ENCODE results near the gene TNFRSF25. TPM values are rescaled to one million over a fixed set of nuclear protein-coding genes. Genes with fewer than 3 reads are reported as not detected.

TNFRSF25 gene
- total RNA-seq, 1 experiment from 2014 or later: 5.4 TPM

DNA sequence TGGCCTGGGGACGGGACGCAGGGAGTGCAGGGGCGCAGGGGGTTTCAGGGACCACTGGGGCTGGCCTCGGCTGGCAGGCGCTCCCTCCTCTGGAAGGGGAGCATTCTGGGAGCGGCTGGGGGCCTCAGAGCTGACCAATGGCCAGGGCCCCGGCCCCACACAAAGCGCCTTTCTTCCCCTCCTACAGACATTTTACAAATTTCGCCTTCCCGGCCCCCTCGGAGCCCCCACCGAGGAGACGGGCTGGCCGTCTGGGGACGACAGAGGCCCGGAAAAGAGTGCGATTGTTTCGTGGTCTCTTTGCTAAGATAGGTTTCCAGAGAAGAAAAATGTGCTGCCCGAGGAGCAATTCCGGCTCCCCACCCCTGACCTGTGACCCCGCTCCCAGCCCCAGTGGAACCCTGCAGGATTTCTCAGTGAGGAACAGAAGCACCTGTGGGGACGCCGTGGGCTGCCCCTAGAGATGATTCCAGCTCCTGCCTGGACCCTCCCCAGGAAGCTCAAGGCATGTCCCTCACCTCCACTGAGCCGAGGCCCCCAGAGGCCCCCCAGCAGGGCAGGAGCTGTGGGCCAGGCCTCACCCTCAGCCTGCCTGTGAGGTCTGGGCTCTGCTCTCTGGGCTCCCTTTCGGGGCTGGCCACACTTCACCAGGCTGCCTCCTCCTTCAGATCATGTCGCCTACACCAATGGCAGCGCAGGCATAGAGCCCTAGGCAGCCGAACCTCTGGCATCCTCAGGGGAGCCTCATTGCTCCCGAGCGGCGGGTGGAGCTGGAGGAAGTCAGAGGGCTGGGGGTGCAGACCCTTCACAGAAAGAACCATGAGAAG, 40.5 kb upstream of the TNFRSF25 start:
- DNase-seq: peak; percentile 61

DNA sequence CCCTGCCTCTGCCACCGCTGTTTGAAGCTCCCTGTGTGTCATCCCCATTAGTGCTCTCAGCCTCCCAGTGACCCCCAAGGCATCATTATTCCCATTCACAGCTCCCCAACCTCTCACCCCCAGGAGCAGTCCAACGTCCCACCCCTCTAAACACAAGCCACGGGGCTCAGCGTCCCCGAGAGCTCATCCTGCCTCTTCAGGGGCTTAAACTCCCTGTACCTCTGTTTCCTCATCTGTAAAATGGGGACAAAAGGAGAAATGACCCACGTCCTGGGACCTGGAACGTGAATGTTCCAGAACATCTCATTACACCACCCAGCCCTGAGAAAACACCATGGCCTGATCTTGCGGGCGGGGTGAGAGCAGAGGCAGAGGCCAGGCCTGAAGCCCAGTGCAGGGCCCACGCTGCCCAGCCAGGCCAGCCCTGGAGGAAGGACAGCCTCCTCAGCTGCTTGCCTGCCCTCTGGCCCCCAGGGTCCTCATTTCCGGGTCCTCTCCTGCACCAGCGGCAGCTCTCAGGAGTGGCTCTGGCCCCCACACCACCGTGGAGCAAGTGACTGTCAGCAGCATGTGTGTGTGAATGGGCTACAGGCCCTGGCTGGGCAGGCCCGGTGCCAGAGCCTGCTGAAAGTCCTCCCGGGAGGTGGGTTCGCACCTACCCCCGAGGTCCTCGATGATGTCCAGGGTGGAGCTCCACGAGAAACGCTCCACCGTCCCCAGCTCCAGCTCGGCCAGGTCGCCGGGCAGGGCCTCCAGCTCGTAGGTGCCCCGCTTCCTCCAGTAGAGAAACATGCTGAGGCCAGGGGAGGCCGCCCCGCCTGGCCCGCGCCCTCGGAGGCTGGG, 39.6 kb upstream of the TNFRSF25 start:
- peak; percentile 67 for DNase-seq
- no peaks in the 10 kb centered on the region for H3K36me3 ChIP-seq (replicated peaks; ENCODE audit: control insufficient read depth, insufficient read depth, low read length)
- H3K27me3 ChIP-seq (ENCODE audit: control insufficient read depth, insufficient read depth, low read length): no peaks in the 10 kb centered on the region
- no peak overlapping the region for H3K4me3 ChIP-seq (ENCODE audit: insufficient read depth, low read depth, low read length)

More for the DNA sequence above, 40.5 kb upstream of the TNFRSF25 start:
- Histone ChIP-seq H3K36me3 (replicated peaks; ENCODE audit: control insufficient read depth, insufficient read depth, low read length) (no peaks in the 10 kb centered on the region), H3K4me3 (ENCODE audit: insufficient read depth, low read depth, low read length) (no peak overlapping the region), H3K27me3 (ENCODE audit: control insufficient read depth, insufficient read depth, low read length) (no peaks in the 10 kb centered on the region)

DNA sequence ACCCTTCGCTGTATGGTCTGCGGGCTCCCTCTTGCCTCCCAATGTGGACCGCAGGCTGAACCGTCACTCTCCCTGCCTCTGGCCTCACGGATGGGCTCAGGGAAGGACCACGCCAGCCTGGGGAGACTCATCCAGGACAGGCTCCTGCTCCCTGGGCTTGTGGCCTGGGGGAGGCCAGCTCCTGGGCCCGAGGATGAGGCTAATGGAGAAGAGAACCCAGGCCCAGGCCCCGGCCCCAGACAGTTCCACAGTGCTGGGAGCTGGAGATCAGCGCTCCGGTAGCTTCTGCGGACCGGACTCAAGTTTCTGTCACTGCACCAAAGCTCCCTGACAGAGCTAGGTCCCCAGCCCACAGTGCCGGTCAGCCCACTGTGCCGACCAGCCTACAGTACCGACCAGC, 38.9 kb upstream of the TNFRSF25 start:
- DNase-seq: peak; percentile 55
- Histone ChIP-seq H3K36me3 (replicated peaks; ENCODE audit: control insufficient read depth, insufficient read depth, low read length) (no peaks in the 10 kb centered on the region), H3K27me3 (ENCODE audit: control insufficient read depth, insufficient read depth, low read length) (no peaks in the 10 kb centered on the region)

DNA sequence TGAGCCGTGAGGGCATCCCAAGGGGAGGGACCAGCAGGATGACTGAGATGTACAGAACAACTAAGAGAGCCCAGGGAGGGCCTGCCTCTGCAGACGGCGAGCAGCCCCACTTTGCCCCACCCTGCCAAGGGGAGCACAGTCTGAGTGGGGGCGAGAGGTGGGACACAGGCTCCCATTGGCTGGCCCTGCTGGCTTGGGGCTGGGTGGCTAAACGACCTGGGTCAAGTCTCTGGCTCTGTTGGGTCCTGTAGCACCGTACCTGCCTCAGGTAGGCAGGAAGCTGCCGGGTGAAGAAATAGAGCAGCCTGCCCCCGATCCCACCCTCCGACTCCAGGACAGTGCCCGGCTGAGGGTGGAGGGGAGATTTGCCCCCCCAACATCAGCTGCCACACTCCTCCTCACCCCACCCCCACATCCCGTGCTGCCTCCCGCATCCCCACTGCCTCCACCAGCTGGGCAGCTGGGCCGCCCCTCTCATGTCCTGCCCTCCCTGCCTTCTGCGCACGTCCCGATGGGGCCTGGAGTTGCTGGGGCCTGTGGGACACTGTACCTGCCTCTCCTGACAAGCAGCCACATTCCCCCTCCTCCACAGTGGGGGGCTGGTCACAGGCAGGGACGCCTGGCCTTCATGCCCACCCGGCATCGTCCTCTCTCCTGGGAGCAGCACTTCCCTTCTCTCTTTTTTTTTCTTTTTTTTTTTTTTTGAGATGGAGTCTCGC, 38.1 kb upstream of the TNFRSF25 start:
- peaks cover 1% of the 10 kb centered on the region; the same call in 1 of the 2 replicates for H3K27me3 ChIP-seq (ENCODE audit: control insufficient read depth, insufficient read depth, low read length)
- no peaks in the 10 kb centered on the region for H3K36me3 ChIP-seq (replicated peaks; ENCODE audit: control insufficient read depth, insufficient read depth, low read length)
- no peak overlapping the region for H3K4me3 ChIP-seq (ENCODE audit: insufficient read depth, low read depth, low read length)
- peak; percentile 64 for DNase-seq

More for the DNA sequence above, 38.9 kb upstream of the TNFRSF25 start:
- no peak overlapping the region for H3K4me3 ChIP-seq (ENCODE audit: insufficient read depth, low read depth, low read length)

DNA sequence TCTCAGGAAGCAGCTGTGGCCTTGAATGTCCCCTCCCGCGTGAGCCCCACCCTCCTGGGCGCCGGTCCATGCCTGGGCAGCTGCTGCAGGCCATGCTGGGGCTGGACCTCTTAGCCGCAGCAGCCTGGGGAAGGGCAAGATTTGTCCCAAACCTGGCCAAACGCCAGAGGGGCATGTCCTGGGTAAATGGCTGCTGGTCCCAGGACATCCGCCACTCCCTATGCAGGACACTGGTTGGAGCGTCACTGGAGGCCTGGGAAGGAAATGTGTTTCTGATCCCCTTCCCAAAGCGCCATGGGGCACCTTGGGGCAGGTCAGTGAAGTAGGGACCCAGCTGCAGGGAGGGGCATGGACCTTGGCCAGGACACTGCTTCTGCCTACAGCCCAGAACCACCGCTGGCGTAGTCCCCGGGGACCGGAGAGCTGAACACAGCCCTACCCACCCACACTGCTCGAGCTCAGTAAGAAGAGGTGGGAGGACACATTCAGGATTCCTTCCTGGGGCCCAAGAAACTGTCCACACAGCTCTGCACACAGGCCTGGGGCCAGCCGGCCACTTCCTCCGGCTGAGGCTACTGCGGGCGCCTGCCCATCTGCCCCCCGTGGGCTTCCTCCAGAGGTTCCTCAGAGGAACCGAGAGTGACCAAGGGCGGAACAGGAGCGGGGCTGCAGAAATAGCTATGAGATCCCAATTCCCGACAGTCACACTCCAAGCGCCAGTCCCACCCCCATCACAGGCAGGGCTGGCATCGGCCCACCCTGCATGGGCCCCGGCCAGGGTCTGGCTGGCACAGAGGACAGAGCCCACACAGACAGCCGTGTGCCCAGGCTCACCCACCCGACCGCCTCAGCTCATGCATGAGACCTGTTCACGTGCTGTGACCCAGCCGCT, 36.3 kb upstream of the TNFRSF25 start:
- no peak overlapping the region for H3K4me3 ChIP-seq (ENCODE audit: insufficient read depth, low read depth, low read length)
- DNase-seq: peak; percentile 60
- H3K27me3 ChIP-seq (ENCODE audit: control insufficient read depth, insufficient read depth, low read length): peaks cover 16% of the 10 kb centered on the region
- H3K36me3 ChIP-seq (replicated peaks; ENCODE audit: control insufficient read depth, insufficient read depth, low read length): no peaks in the 10 kb centered on the region

DNA sequence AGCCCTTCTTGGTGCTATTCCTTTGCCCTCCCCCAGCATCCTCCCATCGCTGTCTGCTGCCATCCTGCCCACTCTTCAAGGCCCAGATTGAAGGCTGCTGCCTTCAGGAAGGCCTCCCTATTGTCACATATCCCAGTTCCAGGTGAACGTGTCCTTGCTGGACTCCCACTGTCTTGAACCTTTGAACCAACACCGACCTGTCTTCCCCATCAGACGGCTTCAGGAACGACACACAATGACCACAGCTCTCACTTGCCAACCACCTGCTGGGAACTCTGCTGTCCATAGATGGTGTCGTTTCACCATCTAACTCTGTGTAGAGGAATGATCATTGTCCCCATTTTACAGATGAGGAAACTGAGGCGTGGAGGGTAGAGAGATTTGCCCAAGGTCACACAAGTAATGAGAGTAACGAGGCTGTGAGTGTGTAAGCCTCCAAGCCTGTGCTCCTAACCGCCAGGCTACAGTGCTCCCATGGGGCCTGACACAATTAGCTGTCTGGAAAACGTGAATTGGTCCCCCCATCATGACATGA, 35.4 kb upstream of the TNFRSF25 start:
- Histone ChIP-seq H3K36me3 (replicated peaks; ENCODE audit: control insufficient read depth, insufficient read depth, low read length) (no peaks in the 10 kb centered on the region), H3K4me3 (ENCODE audit: insufficient read depth, low read depth, low read length) (no peak overlapping the region), H3K27me3 (ENCODE audit: control insufficient read depth, insufficient read depth, low read length) (peaks cover 23% of the 10 kb centered on the region)
- DNase-seq: peak; percentile 39

DNA sequence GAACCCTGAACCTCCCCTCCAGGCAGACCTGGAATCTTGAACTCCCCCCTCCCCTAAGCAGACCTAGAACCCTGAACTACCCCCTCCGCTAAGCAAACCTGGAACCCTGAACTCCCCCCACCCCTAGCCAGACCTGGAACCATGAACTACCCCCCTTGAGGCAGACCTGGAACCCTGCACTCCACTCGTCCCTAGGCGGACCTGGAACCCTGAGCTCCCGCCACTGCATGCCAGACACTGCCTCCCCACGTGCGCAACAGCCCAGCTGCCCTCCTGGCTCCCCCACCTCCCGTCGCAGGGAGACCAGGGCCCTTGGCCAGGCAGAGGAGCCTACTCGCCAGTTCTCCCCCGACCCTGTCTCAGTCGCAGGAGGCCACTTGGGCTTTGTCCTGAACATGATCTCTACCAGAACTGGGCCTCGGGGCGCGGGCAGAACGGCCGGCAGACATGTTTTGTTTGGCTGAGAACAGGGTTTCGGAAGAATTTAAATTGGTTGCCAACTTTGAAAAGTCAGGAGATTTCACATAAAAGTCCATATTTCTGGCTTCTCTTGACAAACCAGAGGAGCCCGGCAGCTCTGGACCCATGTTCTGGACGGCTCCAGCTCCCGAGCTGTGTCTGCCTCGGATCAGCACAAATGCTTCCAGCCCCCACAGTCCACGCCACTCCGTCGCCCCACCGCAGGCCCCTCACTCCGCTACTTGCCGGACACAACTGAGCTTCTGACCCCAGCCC, 34.7 kb upstream of the TNFRSF25 start:
- H3K4me3 ChIP-seq (ENCODE audit: insufficient read depth, low read depth, low read length): no peak overlapping the region
- DNase-seq: peak; percentile 58
- peaks cover 29% of the 10 kb centered on the region for H3K27me3 ChIP-seq (ENCODE audit: control insufficient read depth, insufficient read depth, low read length)
- no peaks in the 10 kb centered on the region for H3K36me3 ChIP-seq (replicated peaks; ENCODE audit: control insufficient read depth, insufficient read depth, low read length)

DNA sequence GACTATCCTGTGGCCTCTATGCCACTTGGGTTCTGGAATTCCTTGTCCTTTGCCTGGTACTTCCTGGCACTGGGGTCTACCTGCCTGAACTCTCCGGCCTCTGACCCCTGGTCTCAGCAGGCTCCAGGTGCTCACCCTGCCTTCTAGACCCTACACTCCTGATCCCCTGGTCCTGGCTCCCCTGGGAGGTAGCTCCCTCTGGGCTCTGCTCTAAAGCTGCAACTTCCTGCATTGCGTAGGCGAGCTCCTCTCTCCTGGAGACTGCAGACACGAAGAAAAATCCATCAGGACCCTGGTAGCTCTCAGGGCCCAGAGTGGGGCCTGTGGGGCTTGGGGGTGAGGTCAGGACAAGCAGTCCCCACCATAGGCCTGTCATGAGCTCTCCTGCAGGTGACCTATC, 33.3 kb upstream of the TNFRSF25 start:
- Histone ChIP-seq H3K36me3 (replicated peaks; ENCODE audit: control insufficient read depth, insufficient read depth, low read length) (no peaks in the 10 kb centered on the region), H3K27me3 (ENCODE audit: control insufficient read depth, insufficient read depth, low read length) (peaks cover 30% of the 10 kb centered on the region), H3K4me3 (ENCODE audit: insufficient read depth, low read depth, low read length) (no peak overlapping the region)
- no peak for DNase-seq

DNA sequence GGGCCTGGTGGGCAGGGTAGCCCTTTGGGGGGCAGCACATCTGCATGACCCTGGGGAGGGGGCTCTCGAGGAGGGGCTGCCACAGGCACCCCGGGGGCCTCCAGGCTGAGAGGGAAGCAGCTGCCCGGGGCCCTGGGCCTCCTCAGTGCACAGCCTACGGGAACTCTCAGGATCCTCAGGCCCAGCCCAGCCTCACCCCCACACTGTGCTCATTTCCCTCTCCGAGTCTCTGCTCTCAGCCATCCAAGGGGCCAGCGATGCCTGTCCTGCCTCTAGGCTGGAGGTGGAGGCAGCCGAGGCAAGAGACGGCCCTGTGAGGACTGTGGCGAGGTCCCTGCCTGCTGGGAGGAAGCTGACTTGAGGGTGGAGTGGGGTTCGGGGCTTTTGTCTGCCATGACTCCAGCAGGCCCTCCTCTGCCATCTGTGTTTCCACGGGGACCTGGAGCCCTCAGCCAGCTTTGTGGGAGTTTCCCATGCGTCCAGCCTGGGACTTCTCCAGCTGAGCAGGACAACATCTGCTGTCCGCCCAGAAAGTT, 32.7 kb upstream of the TNFRSF25 start:
- DNase-seq: no peak

DNA sequence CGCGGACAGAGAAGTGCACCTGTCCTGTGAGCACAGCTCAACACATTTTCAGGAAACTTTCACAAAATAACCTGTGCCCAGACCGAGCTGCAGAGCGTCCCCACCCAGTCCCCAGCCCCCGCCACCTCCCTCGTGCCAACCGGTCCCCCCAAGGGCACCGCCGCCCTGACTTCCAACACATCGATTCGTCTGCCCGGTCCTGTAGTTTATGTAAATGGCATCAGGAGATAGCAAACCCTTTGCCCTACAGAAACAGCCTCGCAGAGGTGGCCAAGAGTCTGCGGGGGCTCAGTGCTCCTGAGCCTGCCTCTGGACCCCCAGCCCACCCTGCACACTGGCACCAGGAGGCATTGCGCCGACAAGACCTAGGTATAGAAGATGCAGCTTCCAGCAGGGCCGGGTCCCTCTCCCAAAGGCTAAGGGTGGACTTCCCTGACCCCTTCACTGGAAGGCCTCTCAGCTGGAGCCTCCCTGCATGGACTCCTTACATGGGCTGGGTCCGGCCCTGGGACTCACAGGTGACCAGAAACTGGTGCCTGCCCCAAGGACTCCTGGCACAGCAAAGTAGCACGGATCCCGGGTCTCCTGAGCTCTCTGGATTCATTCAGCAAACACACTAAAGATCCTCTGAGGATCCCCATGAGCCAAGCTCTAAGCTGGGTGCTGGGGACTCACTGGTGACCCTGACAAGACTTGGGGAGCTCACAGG, 32.0 kb upstream of the TNFRSF25 start:
- Histone ChIP-seq H3K27me3 (ENCODE audit: control insufficient read depth, insufficient read depth, low read length) (peaks cover 30% of the 10 kb centered on the region), H3K4me3 (ENCODE audit: insufficient read depth, low read depth, low read length) (peak overlapping the region; percentile 60), H3K36me3 (replicated peaks; ENCODE audit: control insufficient read depth, insufficient read depth, low read length) (no peaks in the 10 kb centered on the region)
- no peak for DNase-seq

More for the DNA sequence above, 32.7 kb upstream of the TNFRSF25 start:
- Histone ChIP-seq H3K36me3 (replicated peaks; ENCODE audit: control insufficient read depth, insufficient read depth, low read length) (no peaks in the 10 kb centered on the region), H3K27me3 (ENCODE audit: control insufficient read depth, insufficient read depth, low read length) (peaks cover 30% of the 10 kb centered on the region), H3K4me3 (ENCODE audit: insufficient read depth, low read depth, low read length) (no peak overlapping the region)

DNA sequence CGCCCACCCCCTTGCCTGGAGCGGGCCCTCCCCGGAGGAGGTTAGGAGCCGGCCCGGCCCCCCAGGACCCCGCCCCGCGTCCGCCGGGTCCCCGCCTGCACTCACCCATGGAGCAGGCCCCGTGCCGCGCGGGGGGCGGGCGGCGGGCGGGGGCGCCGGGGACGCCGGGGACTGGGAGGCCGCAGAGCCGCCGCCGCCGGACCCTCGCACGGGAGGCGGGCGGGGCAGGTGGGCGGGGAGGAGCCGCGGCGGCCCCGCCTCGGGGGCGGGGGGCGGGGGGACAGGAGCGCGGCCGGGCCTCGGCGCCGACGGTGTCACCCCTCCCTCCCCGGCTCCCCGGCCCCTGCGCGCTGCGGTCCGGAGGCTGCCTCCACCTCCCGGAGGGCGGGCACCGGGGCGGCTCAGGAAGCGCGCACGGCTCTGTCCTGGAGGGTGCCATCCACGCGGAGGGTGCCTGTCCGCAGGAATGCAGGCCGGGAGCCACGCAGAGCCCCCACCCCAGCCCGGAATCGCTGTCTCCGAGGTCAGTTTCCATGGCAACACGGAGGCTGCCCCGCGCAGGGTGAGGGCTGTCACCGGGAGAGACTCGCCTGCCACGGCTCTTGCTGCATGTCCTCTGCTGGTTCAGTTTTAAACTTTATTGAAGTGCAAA, 31.4 kb upstream of the TNFRSF25 start:
- DNase-seq: peak; percentile 99
- Histone ChIP-seq H3K4me3 (ENCODE audit: insufficient read depth, low read depth, low read length) (peak overlapping the region; percentile 60), H3K27me3 (ENCODE audit: control insufficient read depth, insufficient read depth, low read length) (peaks cover 30% of the 10 kb centered on the region), H3K36me3 (replicated peaks; ENCODE audit: control insufficient read depth, insufficient read depth, low read length) (no peaks in the 10 kb centered on the region)

DNA sequence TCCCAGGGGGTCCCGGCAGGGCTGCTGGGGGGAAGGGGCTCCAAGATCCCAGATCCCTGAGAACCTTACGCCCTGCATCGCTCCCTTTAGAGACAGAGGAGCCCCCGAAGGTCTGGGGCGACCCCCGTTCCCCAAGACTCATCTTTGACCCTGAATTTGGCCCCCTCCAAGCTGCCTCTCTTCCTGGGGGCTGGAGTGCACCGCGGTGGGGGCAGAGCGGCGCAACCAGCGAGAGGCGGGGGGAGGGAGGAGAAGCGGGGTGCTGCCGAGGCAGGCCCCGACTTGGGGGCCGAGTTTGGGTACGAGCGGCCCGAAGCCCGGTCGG, 30.9 kb upstream of the TNFRSF25 start:
- Histone ChIP-seq H3K36me3 (replicated peaks; ENCODE audit: control insufficient read depth, insufficient read depth, low read length) (no peaks in the 10 kb centered on the region), H3K4me3 (ENCODE audit: insufficient read depth, low read depth, low read length) (peak overlapping the region; percentile 60), H3K27me3 (ENCODE audit: control insufficient read depth, insufficient read depth, low read length) (peaks cover 30% of the 10 kb centered on the region)
- no peak for DNase-seq

All from H7 (cell line).